Right hindlimb (tissue), 1 donor: Measurements from ENCODE around the gene TWIST2.
A peak's percentile ranks its signal among the peaks of the same experiment; 100 is the strongest.

ENCODE experiments used
- DNase-seq: peaks from one replicate; pipeline ENCODE4 v3.0.0-alpha.2; 2018

The TWIST2 gene

GRCh38 chr2:238942726-238943300 is 94.9 kb downstream of the TWIST2 start:
- DNase-seq: no peak

GRCh38 chr2:238943338-238944067 is 95.6 kb downstream of the TWIST2 start:
- DNase-seq: no peak

GRCh38 chr2:238945433-238946150 is 97.7 kb downstream of the TWIST2 start:
- DNase-seq: no peak

GRCh38 chr2:238946318-238947242 is 98.7 kb downstream of the TWIST2 start:
- DNase-seq: no peak

- DNase-seq: no peak
Measured at GRCh38 chr2:238947243-238947760, 99.4 kb downstream of the TWIST2 start.

- DNase-seq: peak; percentile 21
Measured at GRCh38 chr2:238947920-238948710, 100.2 kb downstream of the TWIST2 start.

- peak; percentile 11 for DNase-seq
Measured at GRCh38 chr2:238948765-238949641, 101.1 kb downstream of the TWIST2 start.

- no peak for DNase-seq
Measured at GRCh38 chr2:238949710-238950345, 101.9 kb downstream of the TWIST2 start.

GRCh38 chr2:238950551-238950950 is 102.7 kb downstream of the TWIST2 start:
- DNase-seq: no peak

GRCh38 chr2:238952261-238952919 is 104.5 kb downstream of the TWIST2 start:
- DNase-seq: no peak

GRCh38 chr2:238954841-238955591 is 107.1 kb downstream of the TWIST2 start:
- DNase-seq: peak; percentile 21

- DNase-seq: no peak
Measured at GRCh38 chr2:238955648-238956531, 108.0 kb downstream of the TWIST2 start.

GRCh38 chr2:238956676-238957075 is 108.8 kb downstream of the TWIST2 start:
- DNase-seq: peak; percentile 10
